ENCODE data around the gene FKBP1B.

GRCh38 chr2:24016853-24017703 is 32.5 kb upstream of the FKBP1B start:
- TF ChIP-seq CTCF (IDR thresholded peaks at IDR 0.05; ENCODE audit: borderline replicate concordance, extremely low read depth, low read length, poor library complexity, severe bottlenecking) (no peak), EZH2 (IDR thresholded peaks at IDR 0.05; ENCODE audit: borderline replicate concordance, low read depth, low read length, severe bottlenecking) (no peak)

All from DND-41 (cell line).